Spleen (tissue), 11 donors: ENCODE data around the gene ZNF506. TPM values are rescaled to one million over a fixed set of nuclear protein-coding genes. Genes with fewer than 3 reads are reported as not detected.
"Not testable (repeated sequence)": the region's sequence is repeated elsewhere in the genome, so short reads cannot be mapped to it uniquely, and the experiment has no call there.

Experiments
- DNase-seq: peaks from one replicate; pipeline ENCODE4 v3.0.0-alpha.2; 2020
- H3K27ac ChIP-seq, 8 donors: fragments of 200-600 bp; sonication (generic) in 7 of 8; 1 replicate in 4 of 8; 2 replicates in 4 of 8; pipeline versions ENCODE4 v1.5.0 to v1.8.0; 2016 to 2021; ENCODE audit warnings: inconsistent platforms in 4 of 8, mild to moderate bottlenecking in 4 of 8, moderate library complexity in 1 of 8
- H3K27me3 ChIP-seq, 7 donors: fragments of 200-600 bp; sonication (generic) in 6 of 7; replicated peaks in 1 of 7; 1 replicate in 4 of 7; 2 replicates in 3 of 7; pipeline versions ENCODE4 v1.5.0 to v1.8.0; 2016 to 2021; ENCODE audit warnings: inconsistent platforms in 3 of 7, mild to moderate bottlenecking in 1 of 7
- H3K36me3 ChIP-seq, 6 donors: fragments of 200-600 bp; sonication (generic) in 5 of 6; 1 replicate in 4 of 6; 2 replicates in 2 of 6; pipeline versions ENCODE4 v1.5.0 to v1.8.0; 2016 to 2021; ENCODE audit warnings: inconsistent platforms in 2 of 6
- H3K4me1 ChIP-seq, 6 donors: fragments of 200-600 bp; sonication (generic) in 5 of 6; 1 replicate in 3 of 6; 2 replicates in 3 of 6; pipeline versions ENCODE4 v1.5.0 to v1.8.0; 2016 to 2021; ENCODE audit warnings: inconsistent platforms in 3 of 6
- H3K4me3 ChIP-seq, 8 donors: fragments of 200-600 bp; sonication (generic) in 7 of 8; 1 replicate in 4 of 8; 2 replicates in 4 of 8; pipeline versions ENCODE4 v1.5.0 to v1.8.0; 2016 to 2021; ENCODE audit warnings: inconsistent platforms in 4 of 8, mild to moderate bottlenecking in 4 of 8, moderate library complexity in 2 of 8
- H3K9me3 ChIP-seq, 8 donors: fragments of 200-600 bp; sonication (generic) in 7 of 8; 1 replicate in 4 of 8; 2 replicates in 4 of 8; pipeline versions ENCODE4 v1.5.0 to v1.8.0; 2016 to 2021; ENCODE audit warnings: inconsistent platforms in 4 of 8
- CTCF ChIP-seq, 11 experiments: fragments of 200-600 bp in 7 of 11; fragments of 450-650 bp in 4 of 11; sonication (generic) in 4 of 11; IDR thresholded peaks in 8 of 11; conservative IDR thresholded peaks in 3 of 11; 1 replicate in 7 of 11; 2 replicates in 4 of 11; pipeline versions ENCODE4 v1.4.0 to v1.8.0; 2016 to 2021; ENCODE audit warnings: antibody characterized with exemption in 11 of 11, inconsistent platforms in 4 of 11, mild to moderate bottlenecking in 1 of 11
- POLR2A ChIP-seq, 3 donors: fragments of 450-650 bp; IDR thresholded peaks; one replicate each; pipeline ENCODE4 v1.5.1; 2017; ENCODE audit warnings: antibody characterized with exemption in 3 of 3, mild to moderate bottlenecking in 1 of 3
- POLR2AphosphoS5 ChIP-seq, 3 donors: sonication (generic); formaldehyde crosslinking; IDR thresholded peaks; one replicate each; pipeline ENCODE4 v1.5.1; 2017; ENCODE audit warnings: antibody characterized with exemption in 3 of 3
- WGBS, 5 donors: extraction: QIAGEN DNeasy Blood & Tissue Kit in 3 of 5; methylation state at CpG; one replicate each; pipeline versions ENCODE4 v1.1.5 to v1.1.7; 2013 to 2018; 5-methylcytosine and 5-hydroxymethylcytosine counted together
- intact Hi-C: fragments of 100-400 bp; cut with DNase I; formaldehyde crosslinking; loops from one replicate; pipeline ENCODE4 v1.15.0; 2023; ENCODE audit warnings: low total_unique reads
- polyA plus RNA-seq, 3 donors: library from polyadenylated mRNA; stranded (reverse); fragments of 200-250 nt; gene quantifications; one replicate each; pipeline ENCODE4 v1.2.1, GENCODE V29; 2013
- total RNA-seq, 7 donors: library from RNA; depleted of rRNA in 3 of 7; stranded (reverse); fragments of >200 nt in 3 of 7; fragmentation: NEBNext Ultra II Directional in 4 of 7; extraction: Animal tissue kit (Norgen Biotek cat#: 25700) in 4 of 7; gene quantifications; one replicate each; pipeline versions ENCODE4 v1.1.0 to v1.2.1, GENCODE V29; 2016 to 2021
- donor health status: healthy with polysubstance abuse.
- donor health status: DM: no; HTN: no; CAD: no; lungs with moderate emphysema.
- donor health status: DM: no; HTN: no; CAD: no.
- donor health status: Bipolar disorder and iron deficiency.
- donor health status: healthy.
- donor health status: DM: no; HTN: no; CAD: no.
- donor health status: DM: yes; HTN: yes; CAD: no.

ZNF506 gene
- total and polyA plus RNA-seq, 10 donors = 6.3 to 114 (median 39.8) TPM

- whole genome bisulfite sequencing, 5 donors = 94 to 97% (median 96%) methylated on average over 12 of the region's 12 CpGs
- Histone ChIP-seq H3K4me3 (no peak overlapping the region), H3K9me3 (peaks cover 0 to 85% (median 44%) of the 10 kb centered on the region in 8 donors), H3K4me1 (no peaks in the 10 kb centered on the region), H3K27me3 (no peaks in the 10 kb centered on the region), H3K27ac (no peak overlapping the region), H3K36me3 (no peaks in the 10 kb centered on the region)
- intact Hi-C loops = no loop called here
- TF ChIP-seq CTCF (IDR thresholded peaks at IDR 0.05 in 8 of 11, conservative IDR thresholded peaks at IDR 0.05 in 3 of 11) (no peak), POLR2AphosphoS5 (IDR thresholded peaks at IDR 0.05) (no peak), POLR2A (IDR thresholded peaks at IDR 0.05) (no peak)
- no peak for DNase-seq
Measured at GRCh38 chr19:19847781-19848180, 26.2 kb upstream of the ZNF506 start.

- TF ChIP-seq POLR2AphosphoS5 (IDR thresholded peaks at IDR 0.05) = no peak
- no peak for TF ChIP-seq POLR2A (IDR thresholded peaks at IDR 0.05)
- no peak for TF ChIP-seq CTCF (IDR thresholded peaks at IDR 0.05 in 8 of 11, conservative IDR thresholded peaks at IDR 0.05 in 3 of 11)
- peaks cover 41 to 100% (median 100%) of the 10 kb centered on the region in 8 donors for H3K9me3 ChIP-seq
- H3K4me3 ChIP-seq = no peak overlapping the region
- DNase-seq = no peak
- no peaks in the 10 kb centered on the region for H3K4me1 ChIP-seq
- H3K36me3 ChIP-seq = no peaks in the 10 kb centered on the region
- H3K27me3 ChIP-seq = no peaks in the 10 kb centered on the region
- H3K27ac ChIP-seq = no peak overlapping the region
- intact Hi-C loops = no loop called here
Measured at GRCh38 chr19:19835560-19836038, 14.0 kb upstream of the ZNF506 start.

- intact Hi-C loops = no loop called here
- Histone ChIP-seq H3K9me3 (peaks cover 8 to 95% (median 83%) of the 10 kb centered on the region in 8 donors), H3K4me3 (no peak overlapping the region), H3K4me1 (peaks cover 0 to 8% (median 5%) of the 10 kb centered on the region in 6 donors), H3K27ac (no peak overlapping the region), H3K36me3 (no peaks in the 10 kb centered on the region), H3K27me3 (no peaks in the 10 kb centered on the region)
- 90 to 96% (median 94%) methylated on average over 11 of the region's 11 CpGs for WGBS, 5 donors
- no peak for DNase-seq
- TF ChIP-seq POLR2AphosphoS5 (IDR thresholded peaks at IDR 0.05) = no peak
- TF ChIP-seq CTCF (IDR thresholded peaks at IDR 0.05 in 8 of 11, conservative IDR thresholded peaks at IDR 0.05 in 3 of 11) = no peak
- no peak for TF ChIP-seq POLR2A (IDR thresholded peaks at IDR 0.05)
Measured at GRCh38 chr19:19826875-19827274, 5.3 kb upstream of the ZNF506 start.

- no peak for DNase-seq
- Histone ChIP-seq H3K27ac (no peak overlapping the region), H3K9me3 (peaks cover 0 to 81% (median 61%) of the 10 kb centered on the region in 8 donors), H3K4me1 (peaks cover 12 to 31% (median 24%) of the 10 kb centered on the region in 6 donors), H3K4me3 (no peak overlapping the region), H3K27me3 (no peaks in the 10 kb centered on the region), H3K36me3 (peaks cover 0 to 16% (median 3%) of the 10 kb centered on the region in 6 donors)
- intact Hi-C loops = no loop called here
- 56 to 85% (median 67%) methylated on average over 2 of the region's 2 CpGs for WGBS, 5 donors
- TF ChIP-seq POLR2A (IDR thresholded peaks at IDR 0.05) = no peak
Measured at GRCh38 chr19:19823916-19824315, 2.4 kb upstream of the ZNF506 start.

GRCh38 chr19:19821976-19822375, 426 bp upstream of the ZNF506 start:
- intact Hi-C loops = not testable (repeated sequence)
- WGBS, 5 donors = 2 to 8% (median 4%) methylated on average over 11 of the region's 11 CpGs

More at GRCh38 chr19:19821976-19822375, 426 bp upstream of the ZNF506 start:
- Histone ChIP-seq H3K27ac (peak overlapping the region; percentile 94 to 98 (median 96)), H3K4me3 (peak overlapping the region; percentile 47 to 80 (median 70)), H3K36me3 (peaks cover 0 to 32% (median 3%) of the 10 kb centered on the region in 6 donors), H3K9me3 (peaks cover 0 to 81% (median 53%) of the 10 kb centered on the region in 8 donors), H3K4me1 (peaks cover 14 to 50% (median 43%) of the 10 kb centered on the region in 6 donors)
- not testable (repeated sequence) for DNase-seq, H3K27me3 ChIP-seq
